RPMI7951 (cell line): ENCODE data around the gene RMC1. TPM values are rescaled to one million over a fixed set of nuclear protein-coding genes. Genes with fewer than 3 reads are reported as not detected.

Experiments
- total RNA-seq: library from RNA; depleted of rRNA; stranded (reverse); fragments of >200 nt; shearing (Covaris generic); gene quantifications from 2 replicates; pipeline ENCODE4 v1.2.3, GENCODE V29; 2014; rRNA removed

Gene RMC1
- total RNA-seq, 1 experiment from 2014 or later, result 23.8 TPM

Other genes with a start within 250 kb of the RMC1 start
- 40.7 and 58.0 TPM in 2 replicates for gene RIOK3, start 50.2 kb upstream of the RMC1 start, total RNA-seq
- gene NPC1, start 83.0 kb downstream of the RMC1 start, total RNA-seq, result 17.3 and 17.9 TPM in 2 replicates
- gene ANKRD29, start 159.4 kb downstream of the RMC1 start, total RNA-seq, result 1.6 and 1.8 TPM in 2 replicates
- 0.49 and 2.9 TPM in 2 replicates for gene LAMA3, start 185.9 kb downstream of the RMC1 start, total RNA-seq